Measurements from ENCODE around the gene RIPK3.
A peak's percentile ranks its signal among the peaks of the same experiment; 100 is the strongest.
"Not testable (repeated sequence)": the region's sequence is repeated elsewhere in the genome, so short reads cannot be mapped to it uniquely, and the experiment has no call there.

The RIPK3 gene

GRCh38 chr14:24342889-24343288, 3.1 kb upstream of the RIPK3 start:
- DNase-seq, result no peak

GRCh38 chr14:24340606-24341005, 815 bp upstream of the RIPK3 start:
- no peak for DNase-seq

GRCh38 chr14:24338843-24339242, 948 bp downstream of the RIPK3 start:
- DNase-seq, result no peak

- no peak for DNase-seq
These were observed 2.0 kb downstream of the RIPK3 start for GRCh38 chr14:24337824-24338175.

GRCh38 chr14:24337144-24337823, 2.5 kb downstream of the RIPK3 start:
- DNase-seq, result no peak

GRCh38 chr14:24335461-24336171, 4.2 kb downstream of the RIPK3 start:
- no peak for DNase-seq

GRCh38 chr14:24334431-24335291, 5.1 kb downstream of the RIPK3 start, which contains the start of gene ADCY4:
TSS of gene ADCY4 (minus strand) at chr14:24335071. CDS start at chr14:24334652, 419 bp downstream.
- DNase-seq, result no peak

- DNase-seq, result peak; percentile 78 to 81
These were observed 7.4 kb downstream of the RIPK3 start for GRCh38 chr14:24332268-24332993.

- DNase-seq, result no peak
These were observed 8.0 kb downstream of the RIPK3 start for GRCh38 chr14:24331731-24332267.

GRCh38 chr14:24330973-24331674, 8.7 kb downstream of the RIPK3 start:
- DNase-seq, result no peak

GRCh38 chr14:24329736-24330135, 10.1 kb downstream of the RIPK3 start:
- no peak for DNase-seq

- DNase-seq, result peak; percentile 50 to 73
These were observed 10.6 kb downstream of the RIPK3 start for GRCh38 chr14:24329073-24329663.

- DNase-seq, result not testable (repeated sequence)
These were observed 11.9 kb downstream of the RIPK3 start for GRCh38 chr14:24327914-24328313.

- peak; percentile 83 to 88 for DNase-seq
These were observed 12.5 kb downstream of the RIPK3 start for GRCh38 chr14:24327303-24327702.

GRCh38 chr14:24325963-24326362, 13.8 kb downstream of the RIPK3 start:
- no peak for DNase-seq

GRCh38 chr14:24325041-24325530, 14.7 kb downstream of the RIPK3 start:
- no peak for DNase-seq

GRCh38 chr14:24324024-24324423, 15.8 kb downstream of the RIPK3 start:
- no peak for DNase-seq

GRCh38 chr14:24323341-24323740, 16.4 kb downstream of the RIPK3 start:
- no peak for DNase-seq

- no peak for DNase-seq
These were observed 17.1 kb downstream of the RIPK3 start for GRCh38 chr14:24322672-24323071.

- DNase-seq, result no peak
These were observed 18.4 kb downstream of the RIPK3 start for GRCh38 chr14:24321212-24321975.
